GM12872 (cell line): ENCODE measurements around the gene PINK1.

Experiments used
- TF ChIP-seq, protein P1 (sequence below): IDR thresholded peaks from 3 replicates; pipeline ENCODE4 v1.5.1; 2011; ENCODE audit warnings: low read depth, mild to moderate bottlenecking, low read length, moderate library complexity; ENCODE audit not compliant: insufficient read depth

PINK1 gene

GRCh38 chr1:20614131-20614579, 19.1 kb upstream of the PINK1 start:
- TF ChIP-seq, protein P1, sequence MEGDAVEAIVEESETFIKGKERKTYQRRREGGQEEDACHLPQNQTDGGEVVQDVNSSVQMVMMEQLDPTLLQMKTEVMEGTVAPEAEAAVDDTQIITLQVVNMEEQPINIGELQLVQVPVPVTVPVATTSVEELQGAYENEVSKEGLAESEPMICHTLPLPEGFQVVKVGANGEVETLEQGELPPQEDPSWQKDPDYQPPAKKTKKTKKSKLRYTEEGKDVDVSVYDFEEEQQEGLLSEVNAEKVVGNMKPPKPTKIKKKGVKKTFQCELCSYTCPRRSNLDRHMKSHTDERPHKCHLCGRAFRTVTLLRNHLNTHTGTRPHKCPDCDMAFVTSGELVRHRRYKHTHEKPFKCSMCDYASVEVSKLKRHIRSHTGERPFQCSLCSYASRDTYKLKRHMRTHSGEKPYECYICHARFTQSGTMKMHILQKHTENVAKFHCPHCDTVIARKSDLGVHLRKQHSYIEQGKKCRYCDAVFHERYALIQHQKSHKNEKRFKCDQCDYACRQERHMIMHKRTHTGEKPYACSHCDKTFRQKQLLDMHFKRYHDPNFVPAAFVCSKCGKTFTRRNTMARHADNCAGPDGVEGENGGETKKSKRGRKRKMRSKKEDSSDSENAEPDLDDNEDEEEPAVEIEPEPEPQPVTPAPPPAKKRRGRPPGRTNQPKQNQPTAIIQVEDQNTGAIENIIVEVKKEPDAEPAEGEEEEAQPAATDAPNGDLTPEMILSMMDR: no peak

- TF ChIP-seq, protein P1: no peak
These were observed 17.1 kb upstream of the PINK1 start for GRCh38 chr1:20615946-20616846.

GRCh38 chr1:20616847-20617487, 16.3 kb upstream of the PINK1 start:
- TF ChIP-seq, protein P1: no peak

GRCh38 chr1:20618550-20618949, 14.7 kb upstream of the PINK1 start:
- TF ChIP-seq, protein P1: no peak

GRCh38 chr1:20619999-20620398, 13.3 kb upstream of the PINK1 start:
- TF ChIP-seq, protein P1: no peak

GRCh38 chr1:20621012-20621411, 12.2 kb upstream of the PINK1 start:
- TF ChIP-seq, protein P1: no peak

DNA sequence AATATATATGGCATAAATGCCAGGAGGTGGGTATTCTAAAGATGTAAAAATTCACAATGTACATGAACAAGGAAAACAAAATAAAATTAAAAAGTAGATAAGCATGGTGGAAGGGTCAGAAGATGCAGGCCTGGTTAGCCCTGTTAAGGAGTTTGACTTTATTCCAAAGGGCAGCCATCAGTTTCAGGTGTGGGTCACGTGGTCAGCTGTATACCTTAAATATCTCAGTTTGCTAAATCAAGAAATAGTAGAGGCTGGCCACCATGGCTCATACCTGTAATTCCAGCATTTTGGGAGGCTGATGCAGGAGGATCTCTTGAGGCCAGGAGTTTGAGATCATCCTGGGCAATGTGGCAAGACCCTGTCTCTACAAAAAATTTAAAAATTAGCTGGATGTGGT, 8.5 kb upstream of the PINK1 start:
- TF ChIP-seq, protein P1: no peak
